ENCODE results near the gene NEGR1.

DNA sequence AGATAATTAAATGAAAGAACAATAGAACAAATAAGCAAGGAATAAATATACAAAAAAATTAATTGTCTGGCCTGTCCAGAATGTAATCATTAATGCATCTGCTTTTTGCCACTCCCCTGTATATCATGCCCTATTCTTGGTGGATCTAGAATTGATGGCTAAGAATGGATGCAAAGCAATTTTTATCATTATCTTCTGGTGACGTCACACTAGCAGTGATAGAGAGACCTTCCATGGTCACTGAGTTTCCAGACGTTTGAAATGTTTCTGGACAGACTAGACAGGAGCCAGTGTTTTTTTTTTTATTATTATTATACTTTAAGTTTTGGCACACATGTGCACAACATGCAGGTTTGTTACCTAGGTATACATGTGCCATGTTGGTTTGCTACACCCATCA is 563.0 kb downstream of the NEGR1 start:
- TF ChIP-seq, protein P1, sequence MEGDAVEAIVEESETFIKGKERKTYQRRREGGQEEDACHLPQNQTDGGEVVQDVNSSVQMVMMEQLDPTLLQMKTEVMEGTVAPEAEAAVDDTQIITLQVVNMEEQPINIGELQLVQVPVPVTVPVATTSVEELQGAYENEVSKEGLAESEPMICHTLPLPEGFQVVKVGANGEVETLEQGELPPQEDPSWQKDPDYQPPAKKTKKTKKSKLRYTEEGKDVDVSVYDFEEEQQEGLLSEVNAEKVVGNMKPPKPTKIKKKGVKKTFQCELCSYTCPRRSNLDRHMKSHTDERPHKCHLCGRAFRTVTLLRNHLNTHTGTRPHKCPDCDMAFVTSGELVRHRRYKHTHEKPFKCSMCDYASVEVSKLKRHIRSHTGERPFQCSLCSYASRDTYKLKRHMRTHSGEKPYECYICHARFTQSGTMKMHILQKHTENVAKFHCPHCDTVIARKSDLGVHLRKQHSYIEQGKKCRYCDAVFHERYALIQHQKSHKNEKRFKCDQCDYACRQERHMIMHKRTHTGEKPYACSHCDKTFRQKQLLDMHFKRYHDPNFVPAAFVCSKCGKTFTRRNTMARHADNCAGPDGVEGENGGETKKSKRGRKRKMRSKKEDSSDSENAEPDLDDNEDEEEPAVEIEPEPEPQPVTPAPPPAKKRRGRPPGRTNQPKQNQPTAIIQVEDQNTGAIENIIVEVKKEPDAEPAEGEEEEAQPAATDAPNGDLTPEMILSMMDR (conservative IDR thresholded peaks at IDR 0.05; ENCODE audit: low read length), result no peak
- no peak for TF ChIP-seq EZH2phosphoT487 (IDR thresholded peaks at IDR 0.05; ENCODE audit: borderline replicate concordance, low read depth, low read length)

Measured in OCI-LY7 (cell line).